ENCODE results near the gene SUCLG1.

Gene SUCLG1

GRCh38 chr2:84443477-84443876 lies 15.6 kb downstream of the SUCLG1 start:
- Histone ChIP-seq H3K4me3 (ENCODE audit: low read length) (no peak overlapping the region), H4K20me1 (ENCODE audit: insufficient read depth, low read length) (no peaks in the 10 kb centered on the region; the same call in 1 of the 2 replicates), H2AFZ (ENCODE audit: low read depth, low read length) (no peak overlapping the region), H3K9me3 (ENCODE audit: insufficient read depth, low read length) (no peaks in the 10 kb centered on the region), H3K36me3 (replicated peaks; ENCODE audit: low read depth, low read length) (peaks cover 46% of the 10 kb centered on the region), H3K27ac (ENCODE audit: low read length) (no peak overlapping the region), H3K4me1 (ENCODE audit: low read length) (peaks cover 12% of the 10 kb centered on the region), H3K79me2 (ENCODE audit: low read length) (no peaks in the 10 kb centered on the region), H3K4me2 (ENCODE audit: low read length) (peak overlapping the region; percentile 46), H3K9ac (ENCODE audit: low read length) (no peak overlapping the region), H3K27me3 (ENCODE audit: low read depth, low read length) (no peaks in the 10 kb centered on the region)
- TF ChIP-seq EZH2phosphoT487 (IDR thresholded peaks at IDR 0.05; ENCODE audit: low read depth), result no peak
- TF ChIP-seq CTCF (IDR thresholded peaks at IDR 0.05; ENCODE audit: low read depth, low read length), result no peak

GRCh38 chr2:84442888-84443287 lies 16.2 kb downstream of the SUCLG1 start:
- Histone ChIP-seq H4K20me1 (ENCODE audit: insufficient read depth, low read length) (no peaks in the 10 kb centered on the region; the same call in 1 of the 2 replicates), H3K9ac (ENCODE audit: low read length) (no peak overlapping the region), H3K27ac (ENCODE audit: low read length) (no peak overlapping the region), H3K9me3 (ENCODE audit: insufficient read depth, low read length) (no peaks in the 10 kb centered on the region), H3K36me3 (replicated peaks; ENCODE audit: low read depth, low read length) (peaks cover 46% of the 10 kb centered on the region), H3K4me3 (ENCODE audit: low read length) (no peak overlapping the region), H3K4me1 (ENCODE audit: low read length) (peaks cover 12% of the 10 kb centered on the region), H3K79me2 (ENCODE audit: low read length) (no peaks in the 10 kb centered on the region), H3K4me2 (ENCODE audit: low read length) (peak overlapping the region; percentile 46), H3K27me3 (ENCODE audit: low read depth, low read length) (no peaks in the 10 kb centered on the region), H2AFZ (ENCODE audit: low read depth, low read length) (no peak overlapping the region)
- TF ChIP-seq EZH2phosphoT487 (IDR thresholded peaks at IDR 0.05; ENCODE audit: low read depth) (no peak), CTCF (IDR thresholded peaks at IDR 0.05; ENCODE audit: low read depth, low read length) (no peak)

GRCh38 chr2:84441505-84441904 lies 17.6 kb downstream of the SUCLG1 start:
- H3K27ac ChIP-seq (ENCODE audit: low read length), result no peak overlapping the region
- peaks cover 49% of the 10 kb centered on the region for H3K36me3 ChIP-seq (replicated peaks; ENCODE audit: low read depth, low read length)
- no peaks in the 10 kb centered on the region for H3K27me3 ChIP-seq (ENCODE audit: low read depth, low read length)
- no peak overlapping the region for H3K4me2 ChIP-seq (ENCODE audit: low read length)
- H3K4me3 ChIP-seq (ENCODE audit: low read length), result no peak overlapping the region
- H3K4me1 ChIP-seq (ENCODE audit: low read length), result peaks cover 12% of the 10 kb centered on the region
- H3K9ac ChIP-seq (ENCODE audit: low read length), result no peak overlapping the region
- H4K20me1 ChIP-seq (ENCODE audit: insufficient read depth, low read length), result no peaks in the 10 kb centered on the region; the same call in 1 of the 2 replicates
- no peak overlapping the region for H2AFZ ChIP-seq (ENCODE audit: low read depth, low read length)
- TF ChIP-seq EZH2phosphoT487 (IDR thresholded peaks at IDR 0.05; ENCODE audit: low read depth) (no peak), CTCF (IDR thresholded peaks at IDR 0.05; ENCODE audit: low read depth, low read length) (no peak)
- no peaks in the 10 kb centered on the region for H3K79me2 ChIP-seq (ENCODE audit: low read length)
- H3K9me3 ChIP-seq (ENCODE audit: insufficient read depth, low read length), result no peaks in the 10 kb centered on the region

- no peak overlapping the region for H3K4me2 ChIP-seq (ENCODE audit: low read length)
- no peak overlapping the region for H3K9ac ChIP-seq (ENCODE audit: low read length)
- no peaks in the 10 kb centered on the region for H3K9me3 ChIP-seq (ENCODE audit: insufficient read depth, low read length)
- H3K4me1 ChIP-seq (ENCODE audit: low read length), result peaks cover 12% of the 10 kb centered on the region
- H3K27ac ChIP-seq (ENCODE audit: low read length), result no peak overlapping the region
- H3K4me3 ChIP-seq (ENCODE audit: low read length), result no peak overlapping the region
- no peaks in the 10 kb centered on the region; the same call in 1 of the 2 replicates for H4K20me1 ChIP-seq (ENCODE audit: insufficient read depth, low read length)
- H2AFZ ChIP-seq (ENCODE audit: low read depth, low read length), result no peak overlapping the region
- no peak for TF ChIP-seq CTCF (IDR thresholded peaks at IDR 0.05; ENCODE audit: low read depth, low read length)
- no peak for TF ChIP-seq EZH2phosphoT487 (IDR thresholded peaks at IDR 0.05; ENCODE audit: low read depth)
- no peaks in the 10 kb centered on the region for H3K27me3 ChIP-seq (ENCODE audit: low read depth, low read length)
- H3K36me3 ChIP-seq (replicated peaks; ENCODE audit: low read depth, low read length), result peaks cover 45% of the 10 kb centered on the region
- no peaks in the 10 kb centered on the region for H3K79me2 ChIP-seq (ENCODE audit: low read length)
Observed at GRCh38 chr2:84441036-84441435, 18.0 kb downstream of the SUCLG1 start.
